ENCODE data around the gene CLK2.

- TF ChIP-seq POLR2A (IDR thresholded peaks at IDR 0.05; ENCODE audit: low read length) = peak; percentile 47
- no peak for TF ChIP-seq GATA1 (IDR thresholded peaks at IDR 0.05; ENCODE audit: low read depth, low read length)
Observed at GRCh38 chr1:155247667-155248553, 25.4 kb downstream of the CLK2 start.

All from erythroblast (primary cell).